Neural cell (in vitro differentiated cells): ENCODE measurements around the gene TPPP. TPM values are rescaled to one million over a fixed set of nuclear protein-coding genes. Genes with fewer than 3 reads are reported as not detected.

Experiments used
- H2AFZ ChIP-seq: fragments of 200-600, 300-800 bp; sonication (generic), shearing (Covaris generic); 2 replicates; pipeline ENCODE4 v1.6.0; 2014; ENCODE audit warnings: low read depth, mild to moderate bottlenecking, antibody characterized with exemption, low read length, moderate library complexity
- H3F3A ChIP-seq: fragments of 200-600 bp; shearing (Covaris generic); 2 replicates; pipeline ENCODE4 v1.6.1; 2016; ENCODE audit warnings: mild to moderate bottlenecking, moderate library complexity, mixed read lengths, antibody characterized with exemption, low read length; ENCODE audit not compliant: insufficient read depth, poor library complexity, severe bottlenecking
- H3K27ac ChIP-seq: fragments of 200-600, 300-800 bp; sonication (generic), shearing (Covaris generic); 2 replicates; pipeline ENCODE4 v1.5.1; 2014; ENCODE audit warnings: mild to moderate bottlenecking, low read length, moderate library complexity
- H3K27me3 ChIP-seq: fragments of 300-800, 200-600 bp; sonication (generic), shearing (Covaris generic); 2 replicates; pipeline ENCODE4 v1.6.0; 2014; ENCODE audit warnings: mild to moderate bottlenecking, low read depth, low read length, moderate library complexity; ENCODE audit not compliant: insufficient read depth
- H3K36me3 ChIP-seq: fragments of 300-800, 200-600 bp; sonication (generic), shearing (Covaris generic); 2 replicates; pipeline ENCODE4 v1.5.1; 2014; ENCODE audit warnings: mild to moderate bottlenecking, antibody characterized with exemption, low read length, moderate library complexity; ENCODE audit not compliant: insufficient read depth
- H3K4me2 ChIP-seq: fragments of 300-800, 200-600 bp; sonication (generic), shearing (Covaris generic); 2 replicates; pipeline ENCODE4 v1.6.0; 2014; ENCODE audit warnings: mild to moderate bottlenecking, low read length
- H3K4me3 ChIP-seq: fragments of 300-800, 200-600 bp; sonication (generic), shearing (Covaris generic); 2 replicates; pipeline ENCODE4 v1.5.1; 2014; ENCODE audit warnings: mild to moderate bottlenecking, low read length, moderate library complexity
- H3K79me2 ChIP-seq: fragments of 200-600 bp; shearing (Covaris generic); replicated peaks from 2 replicates; pipeline ENCODE4 v1.6.0; 2014; ENCODE audit warnings: mild to moderate bottlenecking, low read length, moderate library complexity; ENCODE audit not compliant: insufficient read depth
- H3K9ac ChIP-seq: fragments of 300-800, 200-600 bp; sonication (generic), shearing (Covaris generic); 2 replicates; pipeline ENCODE4 v1.6.1; 2016; ENCODE audit warnings: mild to moderate bottlenecking, low read length, mixed read lengths
- H3K9me2 ChIP-seq: fragments of 200-600 bp; shearing (Covaris generic); 2 replicates; pipeline ENCODE4 v1.6.1; 2016; ENCODE audit warnings: mild to moderate bottlenecking, low read length, mixed read lengths; ENCODE audit not compliant: insufficient read depth
- H3K9me3 ChIP-seq: fragments of 200-600, 300-800 bp; sonication (generic), shearing (Covaris generic); 2 replicates; pipeline ENCODE4 v1.6.1; 2016; ENCODE audit warnings: mild to moderate bottlenecking, mixed run types, low read length, moderate library complexity, mixed read lengths
- H4K20me1 ChIP-seq: fragments of 200-600 bp; shearing (Covaris generic); 2 replicates; pipeline ENCODE4 v1.6.1; 2016; ENCODE audit warnings: mild to moderate bottlenecking, mixed run types; ENCODE audit not compliant: insufficient read depth
- EP300 ChIP-seq: fragments of 450-650 bp; conservative IDR thresholded peaks from 2 replicates; pipeline ENCODE4 v1.6.1; 2014; ENCODE audit warnings: antibody characterized with exemption, mild to moderate bottlenecking, moderate library complexity; ENCODE audit not compliant: poor library complexity, severe bottlenecking
- EZH2 ChIP-seq: fragments of 200-600, 300-800 bp; shearing (Covaris generic), sonication (generic); IDR thresholded peaks from 2 replicates; pipeline ENCODE4 v1.6.1; 2014; ENCODE audit warnings: antibody characterized with exemption, low read length, borderline replicate concordance, mild to moderate bottlenecking; ENCODE audit not compliant: insufficient read depth, poor library complexity, severe bottlenecking
- MXI1 ChIP-seq: fragments of 450-650 bp; conservative IDR thresholded peaks from 2 replicates; pipeline ENCODE4 v1.6.1; 2014; ENCODE audit warnings: antibody characterized with exemption, mild to moderate bottlenecking; ENCODE audit not compliant: poor library complexity, severe bottlenecking
- POLR2AphosphoS5 ChIP-seq: IDR thresholded peaks from 2 replicates; pipeline ENCODE4 v1.6.1; 2012
- RAD21 ChIP-seq: fragments of 450-650 bp; conservative IDR thresholded peaks from 2 replicates; pipeline ENCODE4 v1.6.1; 2014; ENCODE audit warnings: antibody characterized with exemption, mild to moderate bottlenecking, moderate library complexity
- SMC3 ChIP-seq: fragments of 450-650 bp; conservative IDR thresholded peaks from 2 replicates; pipeline ENCODE4 v1.6.1; 2014; ENCODE audit warnings: antibody characterized with exemption, mild to moderate bottlenecking, moderate library complexity; ENCODE audit not compliant: poor library complexity
- TAF1 ChIP-seq: IDR thresholded peaks from 2 replicates; pipeline ENCODE4 v1.6.1; 2012; ENCODE audit warnings: low read depth
- polyA plus RNA-seq: library from polyadenylated mRNA; depleted of rRNA; stranded (reverse); fragments of >200 nt; gene quantifications from 2 replicates; pipeline ENCODE4 v1.2.3, GENCODE V29; 2014
- TF ChIP-seq, protein P1 (sequence below): fragments of 450-650 bp; IDR thresholded peaks from 2 replicates; pipeline ENCODE4 v1.5.1; 2014; ENCODE audit warnings: antibody characterized with exemption, mild to moderate bottlenecking, moderate library complexity; ENCODE audit not compliant: poor library complexity, severe bottlenecking
- TF ChIP-seq, protein P2 (sequence below): IDR thresholded peaks from 2 replicates; pipeline ENCODE4 v1.6.1; 2012; ENCODE audit warnings: borderline replicate concordance

The TPPP gene
- polyA plus RNA-seq, 1 donor from 2014 or later, result 9.9 TPM

DNA sequence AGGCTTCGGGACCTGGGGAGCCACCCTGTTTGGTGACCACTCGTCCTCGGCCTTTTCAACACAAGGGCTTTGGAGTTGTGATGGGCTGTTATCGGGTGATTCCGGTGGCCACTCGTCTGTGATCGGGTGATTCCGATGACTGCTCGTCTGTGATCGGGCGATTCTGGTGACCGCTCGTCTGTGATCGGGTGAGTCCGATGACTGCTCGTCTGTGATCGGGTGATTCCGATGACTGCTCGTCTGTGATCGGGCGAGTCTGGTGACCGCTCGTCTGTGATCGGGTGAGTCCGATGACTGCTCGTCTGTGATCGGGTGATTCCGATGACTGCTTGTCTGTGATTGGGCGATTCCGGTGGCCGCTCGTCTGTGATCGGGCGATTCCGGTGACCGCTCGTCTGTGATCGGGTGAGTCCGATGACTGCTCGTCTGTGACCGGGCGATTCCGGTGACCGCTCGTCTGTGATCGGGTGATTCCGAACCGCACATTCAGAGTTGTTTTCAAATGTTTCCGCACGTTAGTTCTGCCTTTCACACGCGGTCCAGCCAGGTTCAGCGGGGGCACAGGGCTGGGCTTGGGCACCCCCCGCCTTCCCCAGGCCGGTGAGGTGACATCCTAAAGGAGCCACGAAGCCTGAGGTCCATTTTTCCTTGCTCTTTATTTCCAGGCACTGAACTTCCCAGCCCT lies 30.3 kb downstream of the TPPP start:
- H3K9ac ChIP-seq, result no peak overlapping the region
- peaks cover 6% of the 10 kb centered on the region for H3K9me3 ChIP-seq
- no peak overlapping the region for H2AFZ ChIP-seq
- peaks cover 8% of the 10 kb centered on the region for H3K36me3 ChIP-seq
- TF ChIP-seq, protein P1, sequence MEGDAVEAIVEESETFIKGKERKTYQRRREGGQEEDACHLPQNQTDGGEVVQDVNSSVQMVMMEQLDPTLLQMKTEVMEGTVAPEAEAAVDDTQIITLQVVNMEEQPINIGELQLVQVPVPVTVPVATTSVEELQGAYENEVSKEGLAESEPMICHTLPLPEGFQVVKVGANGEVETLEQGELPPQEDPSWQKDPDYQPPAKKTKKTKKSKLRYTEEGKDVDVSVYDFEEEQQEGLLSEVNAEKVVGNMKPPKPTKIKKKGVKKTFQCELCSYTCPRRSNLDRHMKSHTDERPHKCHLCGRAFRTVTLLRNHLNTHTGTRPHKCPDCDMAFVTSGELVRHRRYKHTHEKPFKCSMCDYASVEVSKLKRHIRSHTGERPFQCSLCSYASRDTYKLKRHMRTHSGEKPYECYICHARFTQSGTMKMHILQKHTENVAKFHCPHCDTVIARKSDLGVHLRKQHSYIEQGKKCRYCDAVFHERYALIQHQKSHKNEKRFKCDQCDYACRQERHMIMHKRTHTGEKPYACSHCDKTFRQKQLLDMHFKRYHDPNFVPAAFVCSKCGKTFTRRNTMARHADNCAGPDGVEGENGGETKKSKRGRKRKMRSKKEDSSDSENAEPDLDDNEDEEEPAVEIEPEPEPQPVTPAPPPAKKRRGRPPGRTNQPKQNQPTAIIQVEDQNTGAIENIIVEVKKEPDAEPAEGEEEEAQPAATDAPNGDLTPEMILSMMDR, result no peak
- TF ChIP-seq MXI1 (no peak), SMC3 (no peak), EP300 (no peak), RAD21 (no peak), EZH2 (no peak), POLR2AphosphoS5 (no peak), TAF1 (no peak)
- TF ChIP-seq, protein P2, sequence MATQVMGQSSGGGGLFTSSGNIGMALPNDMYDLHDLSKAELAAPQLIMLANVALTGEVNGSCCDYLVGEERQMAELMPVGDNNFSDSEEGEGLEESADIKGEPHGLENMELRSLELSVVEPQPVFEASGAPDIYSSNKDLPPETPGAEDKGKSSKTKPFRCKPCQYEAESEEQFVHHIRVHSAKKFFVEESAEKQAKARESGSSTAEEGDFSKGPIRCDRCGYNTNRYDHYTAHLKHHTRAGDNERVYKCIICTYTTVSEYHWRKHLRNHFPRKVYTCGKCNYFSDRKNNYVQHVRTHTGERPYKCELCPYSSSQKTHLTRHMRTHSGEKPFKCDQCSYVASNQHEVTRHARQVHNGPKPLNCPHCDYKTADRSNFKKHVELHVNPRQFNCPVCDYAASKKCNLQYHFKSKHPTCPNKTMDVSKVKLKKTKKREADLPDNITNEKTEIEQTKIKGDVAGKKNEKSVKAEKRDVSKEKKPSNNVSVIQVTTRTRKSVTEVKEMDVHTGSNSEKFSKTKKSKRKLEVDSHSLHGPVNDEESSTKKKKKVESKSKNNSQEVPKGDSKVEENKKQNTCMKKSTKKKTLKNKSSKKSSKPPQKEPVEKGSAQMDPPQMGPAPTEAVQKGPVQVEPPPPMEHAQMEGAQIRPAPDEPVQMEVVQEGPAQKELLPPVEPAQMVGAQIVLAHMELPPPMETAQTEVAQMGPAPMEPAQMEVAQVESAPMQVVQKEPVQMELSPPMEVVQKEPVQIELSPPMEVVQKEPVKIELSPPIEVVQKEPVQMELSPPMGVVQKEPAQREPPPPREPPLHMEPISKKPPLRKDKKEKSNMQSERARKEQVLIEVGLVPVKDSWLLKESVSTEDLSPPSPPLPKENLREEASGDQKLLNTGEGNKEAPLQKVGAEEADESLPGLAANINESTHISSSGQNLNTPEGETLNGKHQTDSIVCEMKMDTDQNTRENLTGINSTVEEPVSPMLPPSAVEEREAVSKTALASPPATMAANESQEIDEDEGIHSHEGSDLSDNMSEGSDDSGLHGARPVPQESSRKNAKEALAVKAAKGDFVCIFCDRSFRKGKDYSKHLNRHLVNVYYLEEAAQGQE, result no peak
- H3K4me3 ChIP-seq, result no peak overlapping the region
- no peak overlapping the region for H3K27ac ChIP-seq
- no peaks in the 10 kb centered on the region for H3K9me2 ChIP-seq
- no peaks in the 10 kb centered on the region for H3F3A ChIP-seq
- no peaks in the 10 kb centered on the region for H3K27me3 ChIP-seq
- no peaks in the 10 kb centered on the region for H3K79me2 ChIP-seq
- H4K20me1 ChIP-seq, result no peaks in the 10 kb centered on the region
- H3K4me2 ChIP-seq, result no peak overlapping the region

DNA sequence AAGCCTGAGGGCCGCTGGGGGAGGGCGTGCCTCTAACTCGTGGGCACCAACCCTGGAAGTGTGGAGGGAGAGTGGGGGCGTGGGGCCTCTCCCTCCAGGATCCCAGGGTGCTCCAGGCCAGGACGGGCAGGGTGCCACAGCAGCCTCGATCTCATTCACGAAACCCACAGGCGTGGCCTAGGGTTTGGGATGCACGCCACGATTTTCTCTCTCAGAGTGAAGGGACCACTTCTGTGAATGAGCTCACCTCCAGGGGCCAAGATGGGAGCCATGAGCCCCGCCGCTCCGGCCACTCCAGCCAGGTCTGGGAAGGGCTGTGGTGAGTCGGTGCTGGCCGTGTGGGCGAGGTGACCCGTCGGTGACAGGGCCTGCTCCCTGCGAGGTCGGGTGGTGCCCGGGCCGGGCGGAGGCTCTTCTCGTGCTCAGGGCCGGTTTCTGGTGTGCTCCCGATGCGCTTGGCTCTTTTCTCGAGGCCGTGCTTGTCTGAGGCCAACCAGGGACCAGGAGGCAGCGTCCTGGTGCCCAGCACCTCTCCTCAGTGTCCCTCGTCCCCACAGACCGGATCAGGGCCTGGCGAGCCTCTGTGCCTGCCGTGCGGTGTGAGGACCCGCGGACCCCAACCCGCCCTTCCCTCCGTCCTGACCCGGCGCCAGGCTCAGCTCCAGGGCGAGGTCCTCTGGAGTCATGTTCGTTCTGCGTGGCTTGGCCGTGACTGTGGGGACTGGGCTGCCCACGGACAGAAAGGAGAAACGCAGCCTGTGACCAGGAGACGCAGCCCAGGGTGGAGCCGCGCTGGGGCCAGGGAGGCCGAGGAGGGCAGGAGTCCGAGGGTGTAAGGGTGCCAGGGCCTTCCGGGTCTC lies 31.0 kb downstream of the TPPP start:
- Histone ChIP-seq H3K4me2 (no peak overlapping the region), H3F3A (no peaks in the 10 kb centered on the region), H3K27ac (no peak overlapping the region), H3K9ac (no peak overlapping the region), H3K79me2 (no peaks in the 10 kb centered on the region), H4K20me1 (no peaks in the 10 kb centered on the region), H2AFZ (no peak overlapping the region), H3K9me3 (peaks cover 10% of the 10 kb centered on the region), H3K4me3 (no peak overlapping the region), H3K9me2 (no peaks in the 10 kb centered on the region), H3K27me3 (no peaks in the 10 kb centered on the region), H3K36me3 (peaks cover 13% of the 10 kb centered on the region)
- TF ChIP-seq TAF1 (no peak), POLR2AphosphoS5 (no peak), EZH2 (no peak), SMC3 (no peak), RAD21 (no peak), MXI1 (no peak), EP300 (no peak)
- TF ChIP-seq, protein P2, result no peak
- TF ChIP-seq, protein P1, result no peak
